ENCODE data around the gene RPL22. TPM values are rescaled to one million over a fixed set of nuclear protein-coding genes. Genes with fewer than 3 reads are reported as not detected.

Gene RPL22
- total RNA-seq, 1 donor from 2014 or later, result 414 TPM

- Mint-ChIP-seq H3K27me3 (peaks cover 6% of the 10 kb centered on the region), H3K9me3 (ENCODE audit: low read depth) (no peaks in the 10 kb centered on the region), H3K27ac (no peak overlapping the region), H3K36me3 (ENCODE audit: insufficient read depth) (peaks cover 1% of the 10 kb centered on the region), H3K4me1 (ENCODE audit: low read depth) (peaks cover 2% of the 10 kb centered on the region), H3K4me3 (ENCODE audit: low read depth) (peak overlapping the region; percentile 62)
- DNase-seq (ENCODE audit: low spot score, unreplicated experiment), result no peak
- TF ChIP-seq CTCF (IDR thresholded peaks at IDR 0.05; ENCODE audit: unreplicated experiment), result no peak
These were observed 7.9 kb upstream of the RPL22 start for GRCh38 chr1:6207075-6207885.

GRCh38 chr1:6206520-6206855 lies 7.1 kb upstream of the RPL22 start:
- Mint-ChIP-seq H3K9me3 (ENCODE audit: low read depth) (no peaks in the 10 kb centered on the region), H3K4me3 (ENCODE audit: low read depth) (peak overlapping the region; percentile 62), H3K27ac (no peak overlapping the region), H3K36me3 (ENCODE audit: insufficient read depth) (peaks cover 1% of the 10 kb centered on the region), H3K27me3 (peaks cover 9% of the 10 kb centered on the region), H3K4me1 (ENCODE audit: low read depth) (peaks cover 2% of the 10 kb centered on the region)
- DNase-seq (ENCODE audit: low spot score, unreplicated experiment), result no peak
- TF ChIP-seq CTCF (IDR thresholded peaks at IDR 0.05; ENCODE audit: unreplicated experiment), result no peak

- DNase-seq (ENCODE audit: low spot score, unreplicated experiment), result peak; percentile 63
- Mint-ChIP-seq H3K4me3 (ENCODE audit: low read depth) (peak within 1 kb of the TSS; percentile 64), H3K27me3 (peaks cover 9% of the 10 kb centered on the region), H3K9me3 (ENCODE audit: low read depth) (no peaks in the 10 kb centered on the region), H3K4me1 (ENCODE audit: low read depth) (peaks cover 2% of the 10 kb centered on the region), H3K36me3 (ENCODE audit: insufficient read depth) (peaks cover 1% of the 10 kb centered on the region), H3K27ac (peak within 1 kb of the TSS; percentile 29)
- TF ChIP-seq CTCF (IDR thresholded peaks at IDR 0.05; ENCODE audit: unreplicated experiment), result no peak
These were observed 6.6 kb upstream of the RPL22 start, which contains the start of gene RNF207 for GRCh38 chr1:6205849-6206519. RNF207 (plus strand) TSS chr1:6206119; CDS start chr1:6206536, 417 bp downstream.

- Mint-ChIP-seq H3K4me1 (ENCODE audit: low read depth) (peaks cover 23% of the 10 kb centered on the region), H3K27ac (no peak overlapping the region), H3K9me3 (ENCODE audit: low read depth) (no peaks in the 10 kb centered on the region), H3K27me3 (peaks cover 6% of the 10 kb centered on the region), H3K36me3 (ENCODE audit: insufficient read depth) (peaks cover 4% of the 10 kb centered on the region), H3K4me3 (ENCODE audit: low read depth) (no peak overlapping the region)
- DNase-seq (ENCODE audit: low spot score, unreplicated experiment), result no peak
- TF ChIP-seq CTCF (IDR thresholded peaks at IDR 0.05; ENCODE audit: unreplicated experiment), result no peak
These were observed 2.9 kb upstream of the RPL22 start for GRCh38 chr1:6202256-6202655.

GRCh38 chr1:6200188-6200809 lies 904 bp upstream of the RPL22 start:
- peak overlapping the region; percentile 82 for H3K4me3 Mint-ChIP-seq (ENCODE audit: low read depth)
- DNase-seq (ENCODE audit: low spot score, unreplicated experiment), result no peak
- H3K27ac Mint-ChIP-seq, result peak overlapping the region; percentile 98
- H3K9me3 Mint-ChIP-seq (ENCODE audit: low read depth), result no peaks in the 10 kb centered on the region
- peaks cover 12% of the 10 kb centered on the region for H3K36me3 Mint-ChIP-seq (ENCODE audit: insufficient read depth)
- H3K4me1 Mint-ChIP-seq (ENCODE audit: low read depth), result peaks cover 25% of the 10 kb centered on the region
- H3K27me3 Mint-ChIP-seq, result peaks cover 3% of the 10 kb centered on the region
- no peak for TF ChIP-seq CTCF (IDR thresholded peaks at IDR 0.05; ENCODE audit: unreplicated experiment)
